H1 (cell line): Measurements from ENCODE around the gene HOXB8. TPM values are rescaled to one million over a fixed set of nuclear protein-coding genes. Genes with fewer than 3 reads are reported as not detected.

Experiments
- KDM5A ChIP-seq: fragments of 200-600 bp; IDR thresholded peaks from 2 replicates; pipeline ENCODE4 v1.7.1; 2012; ENCODE audit warnings: mild to moderate bottlenecking, low read length, inconsistent platforms, mixed read lengths
- polyA plus RNA-seq, 7 experiments: library from polyadenylated mRNA; depleted of rRNA in 3 of 7; stranded (reverse) in 5 of 7; unstranded in 2 of 7; fragments of >200 nt in 5 of 7; fragments of 200-250 nt in 2 of 7; gene quantifications; 1 replicate in 5 of 7; 2 replicates in 1 of 7; 4 replicates in 1 of 7; pipeline versions ENCODE4 v1.2.1 to v1.2.3, GENCODE V29; 2011 to 2013; ENCODE audit warnings: missing spikeins in 2 of 7, mixed read lengths in 2 of 7
- total RNA-seq: library from RNA; stranded (reverse); fragmentation: NEBNext Ultra II Directional; extraction: Animal tissue kit (Norgen Biotek cat#: 25700); gene quantifications from 2 replicates; pipeline ENCODE4 v1.2.1, GENCODE V29; 2021

The HOXB8 gene
- total and polyA plus RNA-seq, 2 of the 8 experiments (the other 6 are each of a cell fraction or from before 2014, with no cell fraction given) = not detected

- no peak for TF ChIP-seq KDM5A
- TF ChIP-seq, all 59 proteins: peak for 3
These were observed 12.8 kb upstream of the HOXB8 start (continued) for GRCh38 chr17:48627623-48628521.
